Activated T-cell treated with anti-CD3 and anti-CD28 coated beads, Interleukin-2, amount 50 U/mL, for 4 hours (primary cell): Measurements from ENCODE around the gene ERICH6. TPM values are rescaled to one million over a fixed set of nuclear protein-coding genes. Genes with fewer than 3 reads are reported as not detected.

Experiments
- ATAC-seq, 2 donors: fragments of 200-7000 bp; cut with Tn5 transposase; one replicate each; pipeline ENCODE4 v1.10.0; 2021
- DNase-seq: peaks from one replicate; pipeline ENCODE4 v3.0.0-alpha.2; 2020
- H3K27me3 Mint-ChIP-seq: one replicate; pipeline ENCODE4 v1.8.0; 2021; ENCODE audit warnings: low read depth, mixed read lengths
- H3K36me3 Mint-ChIP-seq: one replicate; pipeline ENCODE4 v1.8.0; 2022; ENCODE audit warnings: mixed read lengths; ENCODE audit not compliant: insufficient read depth
- H3K4me1 Mint-ChIP-seq: one replicate; pipeline ENCODE4 v1.8.0; 2021; ENCODE audit warnings: low read depth, mixed read lengths
- H3K4me3 Mint-ChIP-seq: one replicate; pipeline ENCODE4 v1.8.0; 2021; ENCODE audit warnings: mild to moderate bottlenecking, moderate library complexity, mixed read lengths
- H3K9me3 Mint-ChIP-seq: one replicate; pipeline ENCODE4 v1.8.0; 2021; ENCODE audit warnings: mixed read lengths
- total RNA-seq, 3 donors: library from RNA; stranded (reverse); gene quantifications; one replicate each; pipeline ENCODE4 v1.2.1, GENCODE V29; 2021

Gene ERICH6
- total RNA-seq, 3 donors from 2014 or later, result not detected

- no peaks in the 10 kb centered on the region for H3K27me3 Mint-ChIP-seq
These were observed 24.2 kb upstream of the ERICH6 start for GRCh38 chr3:150727653-150728502.

GRCh38 chr3:150725548-150725947, 21.8 kb upstream of the ERICH6 start:
- H3K9me3 Mint-ChIP-seq, result no peaks in the 10 kb centered on the region
- H3K4me3 Mint-ChIP-seq, result no peak overlapping the region
- no peaks in the 10 kb centered on the region for H3K27me3 Mint-ChIP-seq
- peaks cover 17% of the 10 kb centered on the region for H3K4me1 Mint-ChIP-seq
- no peak for ATAC-seq
- no peaks in the 10 kb centered on the region for H3K36me3 Mint-ChIP-seq
- no peak for DNase-seq

More at GRCh38 chr3:150727653-150728502, 24.2 kb upstream of the ERICH6 start:
- ATAC-seq (no peak), DNase-seq (no peak)
- peaks cover 6% of the 10 kb centered on the region for H3K4me1 Mint-ChIP-seq
- peaks cover 2% of the 10 kb centered on the region for H3K36me3 Mint-ChIP-seq
- H3K4me3 Mint-ChIP-seq, result no peak overlapping the region
- H3K9me3 Mint-ChIP-seq, result no peaks in the 10 kb centered on the region

- Mint-ChIP-seq H3K27me3 (no peaks in the 10 kb centered on the region), H3K4me1 (peaks cover 17% of the 10 kb centered on the region), H3K36me3 (peaks cover 2% of the 10 kb centered on the region), H3K4me3 (no peak overlapping the region), H3K9me3 (no peaks in the 10 kb centered on the region)
- DNase-seq, result no peak
- ATAC-seq, result no peak
These were observed 20.2 kb upstream of the ERICH6 start for GRCh38 chr3:150723946-150724345.

GRCh38 chr3:150722267-150722666, 18.5 kb upstream of the ERICH6 start:
- Mint-ChIP-seq H3K9me3 (no peaks in the 10 kb centered on the region), H3K4me3 (no peak overlapping the region), H3K27me3 (no peaks in the 10 kb centered on the region), H3K36me3 (peaks cover 2% of the 10 kb centered on the region), H3K4me1 (peaks cover 17% of the 10 kb centered on the region)
- DNase-seq (no peak), ATAC-seq (no peak)

- ATAC-seq (peak; percentile 72 to 76), DNase-seq (no peak)
- peaks cover 17% of the 10 kb centered on the region for H3K4me1 Mint-ChIP-seq
These were observed 17.8 kb upstream of the ERICH6 start for GRCh38 chr3:150721285-150722130.

GRCh38 chr3:150720444-150720843, 16.7 kb upstream of the ERICH6 start:
- ATAC-seq (no peak), DNase-seq (no peak)
- Mint-ChIP-seq H3K9me3 (peaks cover under 1% of the 10 kb centered on the region), H3K4me1 (peaks cover 17% of the 10 kb centered on the region), H3K4me3 (no peak overlapping the region), H3K27me3 (no peaks in the 10 kb centered on the region), H3K36me3 (peaks cover 2% of the 10 kb centered on the region)

More at GRCh38 chr3:150721285-150722130, 17.8 kb upstream of the ERICH6 start:
- no peak overlapping the region for H3K4me3 Mint-ChIP-seq
- H3K27me3 Mint-ChIP-seq, result no peaks in the 10 kb centered on the region
- no peaks in the 10 kb centered on the region for H3K9me3 Mint-ChIP-seq
- peaks cover 2% of the 10 kb centered on the region for H3K36me3 Mint-ChIP-seq

GRCh38 chr3:150710097-150710496, 6.4 kb upstream of the ERICH6 start:
- H3K4me1 Mint-ChIP-seq, result peaks cover 5% of the 10 kb centered on the region
- peak in 1 of 2 donors; percentile 54 for ATAC-seq
- H3K27me3 Mint-ChIP-seq, result no peaks in the 10 kb centered on the region
- no peak overlapping the region for H3K4me3 Mint-ChIP-seq
- peaks cover 40% of the 10 kb centered on the region for H3K36me3 Mint-ChIP-seq
- peaks cover 16% of the 10 kb centered on the region for H3K9me3 Mint-ChIP-seq
- no peak for DNase-seq

- Mint-ChIP-seq H3K4me3 (peak overlapping the region; percentile 93), H3K9me3 (peaks cover 5% of the 10 kb centered on the region), H3K27me3 (no peaks in the 10 kb centered on the region), H3K36me3 (peaks cover 12% of the 10 kb centered on the region), H3K4me1 (peaks cover 31% of the 10 kb centered on the region)
- DNase-seq (no peak), ATAC-seq (peak; percentile 30 to 63)
These were observed 393 bp downstream of the ERICH6 start for GRCh38 chr3:150703299-150703755.

- H3K9me3 Mint-ChIP-seq, result peaks cover 4% of the 10 kb centered on the region
- DNase-seq (no peak), ATAC-seq (no peak)
- H3K27me3 Mint-ChIP-seq, result no peaks in the 10 kb centered on the region
- no peak overlapping the region for H3K4me3 Mint-ChIP-seq
- H3K36me3 Mint-ChIP-seq, result no peaks in the 10 kb centered on the region
- peaks cover 23% of the 10 kb centered on the region for H3K4me1 Mint-ChIP-seq
These were observed 4.6 kb downstream of the ERICH6 start for GRCh38 chr3:150699068-150699639.

GRCh38 chr3:150697646-150698045, 6.1 kb downstream of the ERICH6 start:
- peaks cover 12% of the 10 kb centered on the region for H3K4me1 Mint-ChIP-seq
- H3K36me3 Mint-ChIP-seq, result no peaks in the 10 kb centered on the region
- peaks cover 8% of the 10 kb centered on the region for H3K9me3 Mint-ChIP-seq
- H3K27me3 Mint-ChIP-seq, result no peaks in the 10 kb centered on the region
- no peak for DNase-seq
- H3K4me3 Mint-ChIP-seq, result no peak overlapping the region
- no peak for ATAC-seq

- ATAC-seq (no peak), DNase-seq (no peak)
- Mint-ChIP-seq H3K9me3 (peaks cover 8% of the 10 kb centered on the region), H3K27me3 (no peaks in the 10 kb centered on the region), H3K4me3 (no peak overlapping the region), H3K36me3 (no peaks in the 10 kb centered on the region), H3K4me1 (no peaks in the 10 kb centered on the region)
These were observed 12.2 kb downstream of the ERICH6 start for GRCh38 chr3:150691414-150692040.

- Mint-ChIP-seq H3K27me3 (no peaks in the 10 kb centered on the region), H3K36me3 (no peaks in the 10 kb centered on the region), H3K9me3 (no peaks in the 10 kb centered on the region), H3K4me1 (peaks cover 2% of the 10 kb centered on the region), H3K4me3 (no peak overlapping the region)
- ATAC-seq (no peak), DNase-seq (no peak)
These were observed 16.1 kb downstream of the ERICH6 start for GRCh38 chr3:150687613-150688012.

GRCh38 chr3:150682824-150683223, 20.9 kb downstream of the ERICH6 start:
- no peak for DNase-seq
- no peak for ATAC-seq
- Mint-ChIP-seq H3K4me1 (peaks cover 23% of the 10 kb centered on the region), H3K9me3 (no peaks in the 10 kb centered on the region), H3K4me3 (no peak overlapping the region), H3K27me3 (no peaks in the 10 kb centered on the region), H3K36me3 (no peaks in the 10 kb centered on the region)

GRCh38 chr3:150682279-150682678, 21.4 kb downstream of the ERICH6 start:
- H3K9me3 Mint-ChIP-seq, result no peaks in the 10 kb centered on the region
- no peaks in the 10 kb centered on the region for H3K27me3 Mint-ChIP-seq
- DNase-seq (no peak), ATAC-seq (no peak)
- H3K4me3 Mint-ChIP-seq, result no peak overlapping the region
- no peaks in the 10 kb centered on the region for H3K36me3 Mint-ChIP-seq
- H3K4me1 Mint-ChIP-seq, result peaks cover 23% of the 10 kb centered on the region
